ENCODE measurements around the gene HCST. TPM values are rescaled to one million over a fixed set of nuclear protein-coding genes. Genes with fewer than 3 reads are reported as not detected.

The HCST gene
- total RNA-seq, 1 donor from 2014 or later = not detected

DNA sequence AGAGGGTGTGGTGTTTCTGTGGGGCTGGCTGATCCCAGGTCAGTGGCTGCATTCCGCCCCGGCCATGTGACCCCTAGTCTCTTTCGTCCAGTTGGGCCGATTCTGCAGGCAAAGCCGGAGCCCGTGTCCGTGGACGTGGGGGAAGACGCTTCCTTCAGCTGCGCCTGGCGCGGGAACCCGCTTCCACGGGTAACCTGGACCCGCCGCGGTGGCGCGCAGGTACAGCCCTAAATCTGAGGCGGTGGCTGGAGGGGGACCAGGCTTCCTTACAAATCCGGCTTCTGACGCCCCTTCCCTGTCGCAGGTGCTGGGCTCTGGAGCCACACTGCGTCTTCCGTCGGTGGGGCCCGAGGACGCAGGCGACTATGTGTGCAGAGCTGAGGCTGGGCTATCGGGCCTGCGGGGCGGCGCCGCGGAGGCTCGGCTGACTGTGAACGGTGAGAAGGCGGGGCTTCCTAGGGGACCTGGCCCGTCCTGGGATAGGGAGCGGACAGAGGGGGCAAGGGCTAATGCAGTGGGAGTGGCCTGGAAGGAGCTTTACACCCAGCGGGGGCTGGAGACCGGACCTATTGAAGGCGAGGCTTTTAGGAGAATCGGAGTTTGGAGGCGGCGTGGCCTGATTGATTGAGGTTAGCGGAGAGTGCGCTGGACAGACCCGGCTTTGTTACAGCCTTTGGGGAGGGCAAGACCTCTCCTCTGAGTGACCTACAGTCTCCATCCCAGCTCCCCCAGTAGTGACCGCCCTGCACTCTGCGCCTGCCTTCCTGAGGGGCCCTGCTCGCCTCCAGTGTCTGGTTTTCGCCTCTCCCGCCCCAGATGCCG lies 41.3 kb upstream of the HCST start:
- H3K4me3 ChIP-seq (ENCODE audit: low read depth, low read length) = no peak overlapping the region
- DNase-seq (ENCODE audit: low read depth) = no peak
- TF ChIP-seq, protein P1, sequence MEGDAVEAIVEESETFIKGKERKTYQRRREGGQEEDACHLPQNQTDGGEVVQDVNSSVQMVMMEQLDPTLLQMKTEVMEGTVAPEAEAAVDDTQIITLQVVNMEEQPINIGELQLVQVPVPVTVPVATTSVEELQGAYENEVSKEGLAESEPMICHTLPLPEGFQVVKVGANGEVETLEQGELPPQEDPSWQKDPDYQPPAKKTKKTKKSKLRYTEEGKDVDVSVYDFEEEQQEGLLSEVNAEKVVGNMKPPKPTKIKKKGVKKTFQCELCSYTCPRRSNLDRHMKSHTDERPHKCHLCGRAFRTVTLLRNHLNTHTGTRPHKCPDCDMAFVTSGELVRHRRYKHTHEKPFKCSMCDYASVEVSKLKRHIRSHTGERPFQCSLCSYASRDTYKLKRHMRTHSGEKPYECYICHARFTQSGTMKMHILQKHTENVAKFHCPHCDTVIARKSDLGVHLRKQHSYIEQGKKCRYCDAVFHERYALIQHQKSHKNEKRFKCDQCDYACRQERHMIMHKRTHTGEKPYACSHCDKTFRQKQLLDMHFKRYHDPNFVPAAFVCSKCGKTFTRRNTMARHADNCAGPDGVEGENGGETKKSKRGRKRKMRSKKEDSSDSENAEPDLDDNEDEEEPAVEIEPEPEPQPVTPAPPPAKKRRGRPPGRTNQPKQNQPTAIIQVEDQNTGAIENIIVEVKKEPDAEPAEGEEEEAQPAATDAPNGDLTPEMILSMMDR (conservative IDR thresholded peaks at IDR 0.05; ENCODE audit: low read depth, low read length) = no peak

DNA sequence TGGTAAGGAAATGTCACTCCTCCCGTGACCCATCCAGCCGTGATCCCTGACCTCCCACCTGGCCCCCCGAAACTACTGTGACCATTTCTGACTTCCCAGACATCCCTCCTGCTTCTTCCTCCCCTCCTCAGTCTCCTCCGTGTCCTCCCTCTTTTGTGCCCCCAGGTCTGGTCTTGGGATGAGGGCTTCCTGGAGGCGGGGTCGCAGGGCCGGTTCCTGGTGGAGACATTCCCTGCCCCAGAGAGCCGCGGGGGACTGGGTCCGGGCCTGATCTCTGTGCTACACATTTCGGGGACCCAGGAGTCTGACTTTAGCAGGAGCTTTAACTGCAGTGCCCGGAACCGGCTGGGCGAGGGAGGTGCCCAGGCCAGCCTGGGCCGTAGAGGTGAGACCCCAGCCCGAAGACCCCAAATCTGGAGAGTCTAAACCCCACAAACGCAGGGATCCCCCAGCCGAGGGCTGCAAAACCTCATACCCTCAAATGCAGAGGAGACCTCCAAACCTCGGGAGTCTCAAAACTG lies 40.6 kb upstream of the HCST start:
- DNase-seq (ENCODE audit: low read depth) = no peak
- no peak overlapping the region for H3K4me3 ChIP-seq (ENCODE audit: low read depth, low read length)
- TF ChIP-seq, protein P1 (conservative IDR thresholded peaks at IDR 0.05; ENCODE audit: low read depth, low read length) = no peak

DNA sequence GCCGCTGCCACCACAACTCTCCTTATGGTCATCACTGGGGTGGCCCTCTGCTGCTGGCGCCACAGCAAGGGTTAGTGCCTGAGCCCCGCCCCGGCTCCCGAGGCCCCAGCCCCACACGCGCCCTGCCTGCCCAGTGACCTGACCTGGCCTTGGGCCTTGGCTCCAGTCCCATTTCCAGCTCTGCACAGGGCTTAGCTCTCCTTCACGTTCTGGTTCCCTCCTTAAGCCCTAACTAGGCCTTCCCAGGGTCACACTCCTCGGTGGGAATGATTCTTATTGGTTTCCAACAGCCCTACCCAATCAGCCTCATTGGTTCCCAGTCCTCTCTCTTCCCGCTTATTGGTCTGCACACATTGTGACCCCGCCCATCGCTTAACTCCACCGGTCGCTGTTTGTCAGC lies 39.8 kb upstream of the HCST start:
- no peak overlapping the region for H3K4me3 ChIP-seq (ENCODE audit: low read depth, low read length)
- no peak for DNase-seq (ENCODE audit: low read depth)
- TF ChIP-seq, protein P1 (conservative IDR thresholded peaks at IDR 0.05; ENCODE audit: low read depth, low read length) = no peak

DNA sequence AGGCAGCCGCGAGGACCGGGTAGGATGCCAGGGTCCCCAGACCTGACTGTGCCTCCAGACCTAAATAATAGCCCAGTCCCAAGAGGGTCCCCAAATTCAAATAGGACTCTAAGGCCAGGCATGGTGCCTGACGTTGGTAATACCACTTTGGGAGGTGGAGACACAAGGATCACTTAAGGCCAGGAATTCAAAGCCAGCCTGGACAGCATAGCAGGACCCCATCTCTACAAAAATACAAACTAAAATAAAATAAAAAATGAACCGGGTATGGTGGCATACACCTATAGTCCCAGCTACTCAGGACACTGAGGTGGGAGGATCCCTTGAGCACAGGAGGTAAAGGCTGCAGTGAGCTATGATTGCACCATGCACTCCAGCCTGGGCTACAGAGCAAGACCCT lies 39.3 kb upstream of the HCST start:
- no peak overlapping the region for H3K4me3 ChIP-seq (ENCODE audit: low read depth, low read length)
- TF ChIP-seq, protein P1 (conservative IDR thresholded peaks at IDR 0.05; ENCODE audit: low read depth, low read length) = no peak
- DNase-seq (ENCODE audit: low read depth) = no peak

DNA sequence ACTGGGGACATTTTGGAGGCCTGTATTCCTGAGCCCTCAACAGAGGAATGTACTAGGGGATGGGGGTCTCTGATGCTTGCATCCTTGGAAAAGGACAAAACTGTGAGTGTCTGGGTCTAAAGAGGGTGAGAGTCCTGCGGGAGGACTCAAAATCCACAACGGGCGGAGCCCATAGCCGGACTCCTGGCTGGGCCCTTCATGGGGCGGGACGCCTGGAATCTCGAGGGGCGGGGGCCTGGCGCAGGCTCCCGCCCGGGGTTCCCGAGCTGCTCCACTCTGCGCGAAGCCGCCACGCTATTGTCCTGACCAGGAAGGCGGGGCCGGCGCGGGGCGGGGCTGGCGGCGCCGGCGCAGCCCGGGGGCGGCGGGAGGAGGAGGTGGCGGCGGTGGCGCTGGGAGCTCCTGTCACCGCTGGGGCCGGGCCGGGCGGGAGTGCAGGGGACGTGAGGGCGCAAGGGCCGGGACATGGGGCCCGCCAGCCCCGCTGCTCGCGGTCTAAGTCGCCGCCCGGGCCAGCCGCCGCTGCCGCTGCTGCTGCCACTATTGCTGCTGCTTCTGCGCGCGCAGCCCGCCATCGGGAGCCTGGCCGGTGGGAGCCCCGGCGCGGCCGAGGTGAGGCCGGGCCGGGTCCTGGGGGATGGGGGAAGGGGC lies 34.0 kb upstream of the HCST start, which contains the start of gene APLP1:
TSS of gene APLP1 (plus strand) at position 403 of the 651 bp plus-strand sequence. CDS start at position 466, 63 bp downstream.
- no peak for DNase-seq (ENCODE audit: low read depth)
- TF ChIP-seq, protein P1 (conservative IDR thresholded peaks at IDR 0.05; ENCODE audit: low read depth, low read length) = no peak
- peak within 1 kb of the TSS; percentile 26 for H3K4me3 ChIP-seq (ENCODE audit: low read depth, low read length)

DNA sequence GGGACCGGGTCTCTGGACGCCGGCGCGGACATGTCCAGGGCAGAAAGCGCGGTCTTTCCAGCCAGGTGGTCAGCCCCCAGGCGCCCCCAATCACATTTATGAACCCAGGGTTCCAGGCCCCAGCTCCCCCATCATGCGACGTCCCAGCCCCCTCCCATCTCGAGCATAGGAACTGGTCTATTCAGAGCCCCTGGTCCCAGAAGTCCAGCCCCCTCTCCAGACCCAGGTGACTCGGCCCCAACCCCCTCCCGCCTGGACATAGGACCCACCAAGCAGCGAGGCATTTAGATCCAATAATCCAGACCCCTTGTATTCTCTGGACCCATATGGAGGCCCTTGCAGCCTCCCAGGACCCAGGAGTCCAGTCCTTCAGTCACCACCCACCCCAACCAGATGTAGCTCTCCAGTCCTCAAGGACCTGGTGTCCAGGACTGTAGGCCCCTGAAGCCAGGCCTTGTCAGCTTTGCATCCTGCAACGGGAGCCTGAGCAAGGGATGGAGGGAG lies 33.5 kb upstream of the HCST start:
- DNase-seq (ENCODE audit: low read depth) = no peak
- TF ChIP-seq, protein P1 (conservative IDR thresholded peaks at IDR 0.05; ENCODE audit: low read depth, low read length) = no peak
- H3K4me3 ChIP-seq (ENCODE audit: low read depth, low read length) = peak overlapping the region; percentile 26
